ENCODE results near the gene FBXL3.

DNA sequence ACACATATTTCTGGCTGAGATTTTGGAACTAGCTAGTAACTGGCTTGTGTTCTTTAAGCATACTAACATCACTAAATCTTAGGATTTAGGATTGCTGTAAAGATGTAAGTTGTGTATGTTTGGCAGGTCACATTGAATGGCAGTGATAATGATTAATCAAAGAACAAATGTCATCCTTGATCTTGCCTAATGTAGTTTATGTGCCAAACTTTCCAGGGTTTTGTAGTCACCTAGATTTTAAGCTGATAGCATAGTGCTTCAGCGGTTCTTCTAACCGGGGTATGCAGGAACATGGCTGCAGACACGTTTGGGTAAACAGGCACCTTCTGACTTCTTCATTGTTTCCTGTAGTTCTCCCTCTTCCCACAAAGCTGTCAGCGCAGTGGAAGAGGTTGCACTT, 25.4 kb downstream of the FBXL3 start:
- TF ChIP-seq, protein P1, sequence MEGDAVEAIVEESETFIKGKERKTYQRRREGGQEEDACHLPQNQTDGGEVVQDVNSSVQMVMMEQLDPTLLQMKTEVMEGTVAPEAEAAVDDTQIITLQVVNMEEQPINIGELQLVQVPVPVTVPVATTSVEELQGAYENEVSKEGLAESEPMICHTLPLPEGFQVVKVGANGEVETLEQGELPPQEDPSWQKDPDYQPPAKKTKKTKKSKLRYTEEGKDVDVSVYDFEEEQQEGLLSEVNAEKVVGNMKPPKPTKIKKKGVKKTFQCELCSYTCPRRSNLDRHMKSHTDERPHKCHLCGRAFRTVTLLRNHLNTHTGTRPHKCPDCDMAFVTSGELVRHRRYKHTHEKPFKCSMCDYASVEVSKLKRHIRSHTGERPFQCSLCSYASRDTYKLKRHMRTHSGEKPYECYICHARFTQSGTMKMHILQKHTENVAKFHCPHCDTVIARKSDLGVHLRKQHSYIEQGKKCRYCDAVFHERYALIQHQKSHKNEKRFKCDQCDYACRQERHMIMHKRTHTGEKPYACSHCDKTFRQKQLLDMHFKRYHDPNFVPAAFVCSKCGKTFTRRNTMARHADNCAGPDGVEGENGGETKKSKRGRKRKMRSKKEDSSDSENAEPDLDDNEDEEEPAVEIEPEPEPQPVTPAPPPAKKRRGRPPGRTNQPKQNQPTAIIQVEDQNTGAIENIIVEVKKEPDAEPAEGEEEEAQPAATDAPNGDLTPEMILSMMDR (conservative IDR thresholded peaks at IDR 0.05 in 1 of 2, IDR thresholded peaks at IDR 0.05 in 1 of 2; ENCODE audit: low read depth in 1 of 2, low read length in 2 of 2): no peak
- TF ChIP-seq EZH2 (IDR thresholded peaks at IDR 0.05; ENCODE audit: low read length, missing control alignments): no peak
